Ishikawa (cell line): ENCODE results near the gene IDH1.

Experiments used
- CEBPB ChIP-seq: IDR thresholded peaks from 2 replicates; pipeline ENCODE4 v1.6.1; 2012
- CREB1 ChIP-seq: IDR thresholded peaks from 2 replicates; pipeline ENCODE4 v1.6.1; 2012; ENCODE audit warnings: low read depth
- EGR1 ChIP-seq: IDR thresholded peaks from 2 replicates; pipeline ENCODE4 v1.6.1; 2012
- EP300 ChIP-seq: IDR thresholded peaks from 2 replicates; pipeline ENCODE4 v1.6.1; 2012; ENCODE audit warnings: borderline replicate concordance
- FOXM1 ChIP-seq: IDR thresholded peaks from 2 replicates; pipeline ENCODE4 v1.6.1; 2012; ENCODE audit warnings: low read depth, borderline replicate concordance
- MAX ChIP-seq: IDR thresholded peaks from 2 replicates; pipeline ENCODE4 v1.6.1; 2012
- NFIC ChIP-seq: IDR thresholded peaks from 2 replicates; pipeline ENCODE4 v1.6.1; 2012
- RAD21 ChIP-seq: IDR thresholded peaks from 2 replicates; pipeline ENCODE4 v1.6.1; 2012; ENCODE audit warnings: low read depth
- TAF1 ChIP-seq: IDR thresholded peaks from 2 replicates; pipeline ENCODE4 v1.6.1; 2012; ENCODE audit warnings: low read depth, mild to moderate bottlenecking
- TCF12 ChIP-seq: IDR thresholded peaks from 2 replicates; pipeline ENCODE4 v1.6.1; 2012; ENCODE audit warnings: low read depth
- TEAD4 ChIP-seq: IDR thresholded peaks from 2 replicates; pipeline ENCODE4 v1.6.1; 2012
- USF1 ChIP-seq: IDR thresholded peaks from 2 replicates; pipeline ENCODE4 v1.6.1; 2012
- YY1 ChIP-seq: IDR thresholded peaks from 2 replicates; pipeline ENCODE4 v1.6.1; 2012; ENCODE audit warnings: low read depth
- ZBTB7A ChIP-seq: IDR thresholded peaks from 2 replicates; pipeline ENCODE4 v1.6.1; 2012; ENCODE audit warnings: low read depth
- TF ChIP-seq, protein P1 (sequence below): IDR thresholded peaks from 2 replicates; pipeline ENCODE4 v1.6.1; 2012; ENCODE audit warnings: low read depth, mild to moderate bottlenecking

IDH1 gene

GRCh38 chr2:208266553-208266893 lies 11.7 kb upstream of the IDH1 start:
- TF ChIP-seq USF1 (no peak), RAD21 (no peak), YY1 (no peak)

DNA sequence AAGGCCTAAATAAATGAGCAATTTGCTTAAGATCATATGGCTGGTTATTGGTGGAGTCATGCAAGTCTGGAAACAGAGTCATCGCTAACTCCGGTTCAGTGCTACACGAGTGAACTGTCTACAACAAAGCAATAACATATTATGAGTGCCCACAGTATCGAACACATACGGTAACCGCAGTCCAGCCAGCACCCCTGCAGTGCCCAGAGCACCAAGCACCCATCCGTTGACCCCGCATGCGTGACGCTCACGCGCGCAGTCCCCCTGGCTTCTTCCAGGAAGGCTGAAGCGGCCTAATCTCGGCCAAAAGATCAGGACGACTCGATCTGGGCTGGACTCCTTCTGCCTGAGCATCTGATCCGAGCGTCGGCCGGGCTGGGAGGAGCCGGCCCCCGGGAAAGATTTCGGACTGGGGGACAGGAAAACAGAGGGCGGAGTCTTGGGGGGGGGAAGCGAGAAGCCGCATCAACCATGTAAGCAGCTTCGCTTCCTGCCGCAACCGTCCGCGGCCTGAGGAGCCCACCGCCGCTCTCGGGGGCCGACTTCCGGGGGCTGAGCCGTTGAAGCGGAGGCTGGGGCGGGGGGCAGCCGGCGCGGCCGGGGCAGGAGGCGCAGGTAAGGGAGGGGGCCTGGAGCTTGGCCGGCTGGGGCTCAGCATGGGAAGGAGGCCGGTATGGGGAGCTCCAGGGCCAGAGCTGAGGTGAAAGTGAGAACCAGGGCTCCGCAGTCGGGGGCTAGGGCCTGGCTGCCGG lies 11.1 kb upstream of the IDH1 start, which contains the start of gene PIKFYVE:
Gene PIKFYVE (plus strand): TSS at position 455 of the 752 bp plus-strand sequence. CDS start 5,265 bp downstream, outside the sequence.
- TF ChIP-seq, protein P1, sequence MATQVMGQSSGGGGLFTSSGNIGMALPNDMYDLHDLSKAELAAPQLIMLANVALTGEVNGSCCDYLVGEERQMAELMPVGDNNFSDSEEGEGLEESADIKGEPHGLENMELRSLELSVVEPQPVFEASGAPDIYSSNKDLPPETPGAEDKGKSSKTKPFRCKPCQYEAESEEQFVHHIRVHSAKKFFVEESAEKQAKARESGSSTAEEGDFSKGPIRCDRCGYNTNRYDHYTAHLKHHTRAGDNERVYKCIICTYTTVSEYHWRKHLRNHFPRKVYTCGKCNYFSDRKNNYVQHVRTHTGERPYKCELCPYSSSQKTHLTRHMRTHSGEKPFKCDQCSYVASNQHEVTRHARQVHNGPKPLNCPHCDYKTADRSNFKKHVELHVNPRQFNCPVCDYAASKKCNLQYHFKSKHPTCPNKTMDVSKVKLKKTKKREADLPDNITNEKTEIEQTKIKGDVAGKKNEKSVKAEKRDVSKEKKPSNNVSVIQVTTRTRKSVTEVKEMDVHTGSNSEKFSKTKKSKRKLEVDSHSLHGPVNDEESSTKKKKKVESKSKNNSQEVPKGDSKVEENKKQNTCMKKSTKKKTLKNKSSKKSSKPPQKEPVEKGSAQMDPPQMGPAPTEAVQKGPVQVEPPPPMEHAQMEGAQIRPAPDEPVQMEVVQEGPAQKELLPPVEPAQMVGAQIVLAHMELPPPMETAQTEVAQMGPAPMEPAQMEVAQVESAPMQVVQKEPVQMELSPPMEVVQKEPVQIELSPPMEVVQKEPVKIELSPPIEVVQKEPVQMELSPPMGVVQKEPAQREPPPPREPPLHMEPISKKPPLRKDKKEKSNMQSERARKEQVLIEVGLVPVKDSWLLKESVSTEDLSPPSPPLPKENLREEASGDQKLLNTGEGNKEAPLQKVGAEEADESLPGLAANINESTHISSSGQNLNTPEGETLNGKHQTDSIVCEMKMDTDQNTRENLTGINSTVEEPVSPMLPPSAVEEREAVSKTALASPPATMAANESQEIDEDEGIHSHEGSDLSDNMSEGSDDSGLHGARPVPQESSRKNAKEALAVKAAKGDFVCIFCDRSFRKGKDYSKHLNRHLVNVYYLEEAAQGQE: no peak
- TF ChIP-seq MAX: peak; percentile 91
- peak; percentile 86 for TF ChIP-seq TCF12
- peak; percentile 91 for TF ChIP-seq USF1
- TF ChIP-seq TEAD4: peak; percentile 63
- TF ChIP-seq EP300: peak; percentile 71; the same call in 1 of the 2 replicates
- TF ChIP-seq NFIC: peak; percentile 76
- TF ChIP-seq RAD21: no peak
- TF ChIP-seq TAF1: peak; percentile 41; the same call in 1 of the 2 replicates
- TF ChIP-seq FOXM1: peak; percentile 48; the same call in 1 of the 2 replicates
- peak; percentile 1; the same call in 1 of the 2 replicates for TF ChIP-seq CEBPB
- TF ChIP-seq EGR1: no peak
- peak; percentile 86 for TF ChIP-seq YY1
- peak; percentile 14 for TF ChIP-seq ZBTB7A
- peak; percentile 63 for TF ChIP-seq CREB1

DNA sequence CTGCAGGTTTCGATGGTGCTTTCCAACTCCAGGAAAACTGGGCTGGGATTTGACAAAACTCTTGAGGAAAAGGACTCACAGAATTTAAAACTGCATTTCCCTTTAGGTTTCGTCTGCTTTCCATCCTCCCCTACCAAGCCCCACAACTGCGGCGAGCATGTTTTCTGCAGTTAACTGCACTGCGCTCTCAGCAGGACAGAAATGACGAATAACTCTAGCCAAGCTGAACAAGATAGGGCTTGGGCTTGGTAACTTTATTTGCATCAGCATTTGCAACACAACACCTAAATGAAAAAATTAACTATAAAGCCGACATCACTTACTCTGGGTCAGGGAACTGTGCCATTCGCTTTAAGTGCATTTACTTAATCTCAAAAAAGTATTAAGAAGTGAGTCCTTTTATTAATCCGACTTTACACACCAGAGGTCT lies 10.5 kb upstream of the IDH1 start:
- TF ChIP-seq TAF1: 0 out of 2 replicates have a peak, but pooled peaks have one; percentile 22
- no peak for TF ChIP-seq TCF12
- TF ChIP-seq EGR1: no peak
- TF ChIP-seq NFIC: no peak
- TF ChIP-seq YY1: no peak
- TF ChIP-seq, protein P1: no peak
- peak; percentile 13; the same call in 1 of the 2 replicates for TF ChIP-seq ZBTB7A
- TF ChIP-seq FOXM1: no peak
- no peak for TF ChIP-seq USF1
- no peak for TF ChIP-seq MAX

DNA sequence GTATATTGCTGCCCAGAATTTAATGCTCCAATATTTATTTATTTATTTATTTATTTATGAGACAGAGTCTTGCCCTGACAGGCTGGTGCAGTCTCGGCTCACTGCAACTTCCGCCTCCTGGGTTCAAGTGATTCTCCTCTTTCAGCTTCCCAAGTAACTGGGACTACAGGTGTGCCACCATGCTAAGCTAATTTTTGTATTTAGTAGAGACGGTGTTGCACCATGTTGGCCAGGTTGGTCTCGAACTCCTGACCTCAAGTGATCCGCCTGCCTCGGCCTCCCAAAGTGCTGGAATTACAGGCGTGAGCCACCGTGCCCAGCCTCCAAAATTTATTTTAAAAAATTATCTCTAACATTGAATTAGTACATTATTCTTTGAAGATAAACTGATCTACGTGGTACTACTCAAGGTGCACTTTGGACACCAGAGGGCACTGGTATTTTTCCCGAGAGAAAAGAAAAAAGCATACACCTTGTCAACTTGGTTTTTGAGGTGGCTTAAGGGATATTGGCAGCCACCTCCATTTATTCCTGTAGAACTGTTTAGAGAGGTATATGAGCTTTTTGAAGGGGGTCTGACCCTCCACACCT lies 1.4 kb upstream of the IDH1 start:
- no peak for TF ChIP-seq CREB1
- no peak for TF ChIP-seq FOXM1
- TF ChIP-seq YY1: no peak
- no peak for TF ChIP-seq EP300
- TF ChIP-seq RAD21: no peak
- no peak for TF ChIP-seq NFIC

DNA sequence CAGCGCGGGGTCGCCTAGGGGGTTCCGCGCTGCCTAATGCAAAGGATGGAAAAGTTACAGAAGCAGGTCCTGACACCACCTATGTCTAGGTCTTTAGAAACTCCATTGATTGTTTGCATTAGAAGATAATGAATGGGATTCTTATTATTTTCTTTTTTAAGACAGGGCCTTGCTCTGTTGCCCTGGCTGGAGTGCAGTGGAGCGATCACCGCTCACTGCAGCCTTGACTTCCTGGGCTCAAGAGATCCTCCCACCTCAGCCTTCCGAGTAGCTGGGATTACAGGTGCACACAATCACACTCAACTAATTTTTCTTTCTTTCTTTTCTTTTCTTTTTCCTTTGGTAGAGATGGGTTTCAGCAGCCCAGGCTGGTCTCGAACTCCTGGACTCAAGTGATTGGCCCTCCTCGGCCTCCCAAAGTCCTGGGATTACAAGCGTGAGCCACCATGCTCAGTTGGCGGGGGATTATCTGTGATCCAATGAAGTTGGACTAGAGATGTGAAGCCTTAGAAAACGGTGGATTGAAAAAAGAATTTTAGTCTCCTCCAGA lies 761 bp upstream of the IDH1 start:
- no peak; the same call in 1 of the 2 replicates for TF ChIP-seq NFIC
